MM.1S (cell line): Measurements from ENCODE around the gene ARCN1.

Experiments
- DNase-seq: peaks from one replicate; pipeline ENCODE4 v3.0.0-alpha.2; 2015
- H2AFZ ChIP-seq: fragments of 300-600 bp; sonication (generic); 2 replicates; pipeline ENCODE4 v1.6.0; 2016; ENCODE audit warnings: antibody characterized with exemption, low read length
- H3F3A ChIP-seq: fragments of 300-600 bp; sonication (generic); 2 replicates; pipeline ENCODE4 v1.6.1; 2016; ENCODE audit warnings: mild to moderate bottlenecking, antibody characterized with exemption, low read length, moderate library complexity, mixed read lengths; ENCODE audit not compliant: insufficient read depth
- H3K27ac ChIP-seq: fragments of 300-600 bp; sonication (generic); 2 replicates; pipeline ENCODE4 v1.5.1; 2016; ENCODE audit warnings: mild to moderate bottlenecking, low read length
- H3K27me3 ChIP-seq: fragments of 300-600 bp; sonication (generic); replicated peaks from 2 replicates; pipeline ENCODE4 v1.6.0; 2016; ENCODE audit warnings: low read length; ENCODE audit not compliant: insufficient read depth
- H3K36me3 ChIP-seq: fragments of 300-600 bp; sonication (generic); replicated peaks from 2 replicates; pipeline ENCODE4 v1.6.1; 2016; ENCODE audit warnings: mild to moderate bottlenecking, low read length, mixed read lengths; ENCODE audit not compliant: insufficient read depth
- H3K4me1 ChIP-seq: fragments of 300-600 bp; sonication (generic); 2 replicates; pipeline ENCODE4 v1.6.1; 2016; ENCODE audit warnings: low read length, mixed read lengths
- H3K4me2 ChIP-seq: fragments of 300-600 bp; sonication (generic); 2 replicates; pipeline ENCODE4 v1.6.0; 2016; ENCODE audit warnings: low read depth, low read length
- H3K4me3 ChIP-seq: fragments of 300-600 bp; sonication (generic); 2 replicates; pipeline ENCODE4 v1.5.1; 2016; ENCODE audit warnings: low read length, mixed read lengths
- H3K79me2 ChIP-seq: fragments of 300-600 bp; sonication (generic); 2 replicates; pipeline ENCODE4 v1.6.1; 2016; ENCODE audit warnings: mixed run types, low read length, mixed read lengths
- H3K9ac ChIP-seq: fragments of 300-600 bp; sonication (generic); 2 replicates; pipeline ENCODE4 v1.6.1; 2016; ENCODE audit warnings: low read length, mixed read lengths
- H3K9me2 ChIP-seq: fragments of 300-600 bp; sonication (generic); replicated peaks from 2 replicates; pipeline ENCODE4 v1.6.1; 2016; ENCODE audit warnings: mild to moderate bottlenecking, low read length, mixed read lengths; ENCODE audit not compliant: insufficient read depth
- H3K9me3 ChIP-seq: fragments of 300-600 bp; sonication (generic); replicated peaks from 2 replicates; pipeline ENCODE4 v1.6.1; 2016; ENCODE audit warnings: mild to moderate bottlenecking, low read length, mixed read lengths; ENCODE audit not compliant: insufficient read depth
- H4K20me1 ChIP-seq: fragments of 300-600 bp; sonication (generic); 2 replicates; pipeline ENCODE4 v1.6.1; 2016; ENCODE audit warnings: mild to moderate bottlenecking, low read length, moderate library complexity, mixed read lengths; ENCODE audit not compliant: insufficient read depth
- EZH2 ChIP-seq: fragments of 300-600 bp; sonication (generic); optimal IDR thresholded peaks from 2 replicates; pipeline ENCODE3; 2017; ENCODE audit warnings: low read depth, mild to moderate bottlenecking, antibody characterized with exemption, low read length, mixed read lengths
- EZH2phosphoT487 ChIP-seq: fragments of 300-600 bp; sonication (generic); IDR thresholded peaks from 2 replicates; pipeline ENCODE4 v1.6.1; 2018; ENCODE audit warnings: antibody characterized with exemption, low read length
- TF ChIP-seq, protein P1 (sequence below): fragments of 300-600 bp; sonication (generic); IDR thresholded peaks from 2 replicates; pipeline ENCODE4 v1.5.1; 2016; ENCODE audit warnings: antibody characterized with exemption, low read length, mixed read lengths

The ARCN1 gene

DNA sequence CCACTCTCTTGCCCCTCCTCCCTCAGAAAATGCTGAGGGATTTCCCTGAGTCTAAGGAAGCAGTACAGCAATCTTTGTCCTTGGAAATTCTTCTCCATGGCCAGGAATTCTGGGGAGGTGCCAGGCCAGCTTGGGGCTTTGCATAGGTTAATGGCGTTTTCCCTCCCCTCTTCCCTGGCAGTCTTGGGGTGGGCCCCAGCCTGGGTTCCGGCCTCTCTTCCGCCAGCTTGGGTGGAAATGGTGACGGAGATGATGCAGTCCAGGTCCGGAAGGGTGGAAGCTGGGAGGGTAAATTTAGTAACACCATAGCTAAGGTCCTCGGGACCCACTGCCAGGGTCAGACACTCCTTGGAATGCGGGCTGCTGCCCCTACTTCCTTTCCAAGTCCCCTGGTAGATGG is 40.2 kb downstream of the ARCN1 start:
- Histone ChIP-seq H4K20me1 (no peaks in the 10 kb centered on the region), H3K9me3 (no peaks in the 10 kb centered on the region), H3K4me3 (no peak overlapping the region), H3K9me2 (no peaks in the 10 kb centered on the region), H3K79me2 (no peaks in the 10 kb centered on the region), H3K9ac (no peak overlapping the region), H3K4me2 (no peak overlapping the region), H3K27ac (no peak overlapping the region), H3F3A (no peaks in the 10 kb centered on the region), H2AFZ (no peak overlapping the region), H3K36me3 (no peaks in the 10 kb centered on the region), H3K27me3 (peaks cover 32% of the 10 kb centered on the region), H3K4me1 (peaks cover 11% of the 10 kb centered on the region; the same call in 1 of the 2 replicates)
- DNase-seq: no peak
- TF ChIP-seq EZH2: no peak
- TF ChIP-seq, protein P1, sequence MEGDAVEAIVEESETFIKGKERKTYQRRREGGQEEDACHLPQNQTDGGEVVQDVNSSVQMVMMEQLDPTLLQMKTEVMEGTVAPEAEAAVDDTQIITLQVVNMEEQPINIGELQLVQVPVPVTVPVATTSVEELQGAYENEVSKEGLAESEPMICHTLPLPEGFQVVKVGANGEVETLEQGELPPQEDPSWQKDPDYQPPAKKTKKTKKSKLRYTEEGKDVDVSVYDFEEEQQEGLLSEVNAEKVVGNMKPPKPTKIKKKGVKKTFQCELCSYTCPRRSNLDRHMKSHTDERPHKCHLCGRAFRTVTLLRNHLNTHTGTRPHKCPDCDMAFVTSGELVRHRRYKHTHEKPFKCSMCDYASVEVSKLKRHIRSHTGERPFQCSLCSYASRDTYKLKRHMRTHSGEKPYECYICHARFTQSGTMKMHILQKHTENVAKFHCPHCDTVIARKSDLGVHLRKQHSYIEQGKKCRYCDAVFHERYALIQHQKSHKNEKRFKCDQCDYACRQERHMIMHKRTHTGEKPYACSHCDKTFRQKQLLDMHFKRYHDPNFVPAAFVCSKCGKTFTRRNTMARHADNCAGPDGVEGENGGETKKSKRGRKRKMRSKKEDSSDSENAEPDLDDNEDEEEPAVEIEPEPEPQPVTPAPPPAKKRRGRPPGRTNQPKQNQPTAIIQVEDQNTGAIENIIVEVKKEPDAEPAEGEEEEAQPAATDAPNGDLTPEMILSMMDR: no peak
- no peak for TF ChIP-seq EZH2phosphoT487

DNA sequence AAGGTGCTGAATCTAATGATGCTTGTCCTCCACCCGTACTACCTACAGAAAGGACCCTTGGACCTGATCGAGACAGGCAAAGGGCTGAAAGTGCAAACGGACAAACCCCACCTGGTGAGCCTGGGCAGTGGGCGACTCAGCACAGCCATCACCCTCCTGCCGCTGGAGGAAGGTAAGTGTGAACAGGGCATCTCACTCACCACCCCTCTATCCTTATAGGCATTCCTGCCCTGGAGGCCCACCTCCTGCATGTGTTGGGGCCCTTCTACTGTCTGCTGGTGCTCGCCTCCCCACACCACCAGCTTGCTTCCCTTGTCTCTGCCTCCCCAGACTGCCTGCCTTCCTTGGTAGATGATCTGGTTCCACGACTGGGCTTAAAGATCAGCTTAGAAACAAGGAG is 42.3 kb downstream of the ARCN1 start:
- Histone ChIP-seq H3F3A (no peaks in the 10 kb centered on the region), H3K4me3 (no peak overlapping the region), H3K9ac (no peak overlapping the region), H3K36me3 (no peaks in the 10 kb centered on the region), H3K4me1 (0 out of 2 replicates have a peak, but pooled peaks cover 6% of the 10 kb centered on the region), H3K27me3 (peaks cover 13% of the 10 kb centered on the region), H3K4me2 (no peak overlapping the region), H3K9me3 (no peaks in the 10 kb centered on the region), H2AFZ (no peak overlapping the region), H3K79me2 (no peaks in the 10 kb centered on the region), H3K27ac (no peak overlapping the region), H3K9me2 (no peaks in the 10 kb centered on the region), H4K20me1 (no peaks in the 10 kb centered on the region)
- DNase-seq: no peak
- TF ChIP-seq, protein P1: no peak
- TF ChIP-seq EZH2: no peak
- TF ChIP-seq EZH2phosphoT487: no peak

DNA sequence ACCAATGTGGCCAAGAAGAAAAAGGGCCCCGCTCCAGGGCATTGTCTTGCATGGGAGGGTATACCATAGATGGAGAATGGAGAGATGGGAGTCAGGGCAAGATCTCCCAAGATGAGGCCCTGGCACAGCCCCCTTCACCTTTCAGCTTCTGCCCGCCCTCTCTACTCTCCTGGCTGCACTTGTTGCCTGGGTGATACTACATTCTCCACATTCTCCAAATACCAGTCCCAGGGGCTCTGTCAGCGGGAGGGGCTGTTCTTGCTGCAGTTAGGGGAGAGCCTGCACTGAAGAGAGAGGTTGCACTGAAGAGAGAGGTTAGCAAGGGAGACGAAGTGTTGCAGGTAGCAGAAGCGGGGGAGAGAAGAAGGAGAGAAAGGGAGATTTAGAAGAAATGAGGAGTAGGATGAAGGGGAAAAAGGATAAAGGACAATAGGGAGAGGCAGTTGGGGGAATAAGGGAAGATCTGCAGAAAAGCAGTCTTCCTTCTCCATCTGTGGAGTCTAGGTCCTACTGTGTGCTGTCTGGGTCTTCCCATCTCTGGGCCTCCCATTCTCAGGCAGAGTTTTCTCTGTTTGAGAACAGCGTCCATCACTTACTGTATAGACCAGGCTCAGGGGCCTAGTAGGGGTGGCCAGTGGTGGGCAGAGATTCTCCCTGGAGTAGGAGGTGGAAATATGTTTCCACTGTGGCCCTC is 43.2 kb downstream of the ARCN1 start:
- H3K4me1 ChIP-seq: 0 out of 2 replicates have a peak, but pooled peaks cover 5% of the 10 kb centered on the region
- no peaks in the 10 kb centered on the region for H3K9me3 ChIP-seq
- no peaks in the 10 kb centered on the region for H3K36me3 ChIP-seq
- H3K27me3 ChIP-seq: peaks cover 4% of the 10 kb centered on the region
- no peak overlapping the region for H2AFZ ChIP-seq
- H3K9me2 ChIP-seq: no peaks in the 10 kb centered on the region
- no peak overlapping the region for H3K4me2 ChIP-seq
- H3F3A ChIP-seq: no peaks in the 10 kb centered on the region
- H3K9ac ChIP-seq: no peak overlapping the region
- DNase-seq: no peak
- no peak overlapping the region for H3K27ac ChIP-seq
- TF ChIP-seq EZH2phosphoT487 (no peak), EZH2 (no peak)
- TF ChIP-seq, protein P1: no peak
- no peaks in the 10 kb centered on the region for H3K79me2 ChIP-seq
- no peaks in the 10 kb centered on the region for H4K20me1 ChIP-seq
- no peak overlapping the region for H3K4me3 ChIP-seq
